ENCODE data around the gene ETV3L. TPM values are rescaled to one million over a fixed set of nuclear protein-coding genes. Genes with fewer than 3 reads are reported as not detected.

ETV3L gene
- total RNA-seq, 1 donor from 2014 or later = not detected

DNA sequence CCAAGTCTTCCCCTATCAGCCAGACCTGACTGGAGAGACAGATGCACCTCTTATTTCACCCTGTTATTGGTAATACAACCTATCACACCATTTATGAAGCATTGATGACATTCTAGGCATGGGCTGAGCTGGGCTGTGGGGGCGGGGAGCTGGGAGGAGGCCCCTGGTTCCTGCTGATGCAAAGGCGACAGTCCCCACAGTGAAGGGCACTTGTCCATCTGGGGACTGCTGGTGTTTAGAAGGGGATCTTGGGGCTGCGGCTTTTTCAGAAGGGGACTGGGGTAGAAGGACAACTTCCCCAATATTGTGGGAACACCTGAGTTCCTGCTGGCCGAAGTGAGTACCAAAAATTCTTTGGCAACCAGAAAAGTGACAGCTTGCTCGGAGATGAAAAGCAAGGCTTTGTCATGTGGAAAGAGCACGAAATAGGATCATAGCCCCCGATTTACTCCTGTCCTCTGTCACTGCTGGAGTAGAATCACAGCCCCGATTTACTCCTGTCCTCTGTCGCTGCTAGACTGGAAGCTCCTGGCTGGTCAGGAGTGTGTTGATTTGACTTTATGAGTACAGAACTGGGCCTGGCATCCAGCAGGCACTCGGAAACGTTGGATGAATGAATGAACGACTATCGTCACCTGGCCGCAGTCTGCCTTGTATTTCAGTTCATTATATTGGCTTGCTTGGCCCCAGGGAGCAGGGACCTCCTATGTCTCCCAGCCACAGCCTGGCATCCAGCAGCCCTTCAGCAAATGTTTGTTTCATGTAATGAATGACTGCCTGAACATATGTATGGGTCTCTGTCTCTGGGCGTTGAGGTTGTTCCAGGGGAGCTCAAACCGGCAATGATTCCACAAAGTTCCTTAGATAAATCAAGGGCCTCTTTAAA lies 16.5 kb upstream of the ETV3L start:
- H3K9me3 ChIP-seq (ENCODE audit: control insufficient read depth in 3 of 3, low read length in 3 of 3) = no peaks in the 10 kb centered on the region
- no peak overlapping the region for H3K9ac ChIP-seq (ENCODE audit: low read depth in 1 of 3, low read length in 3 of 3)
- no peak overlapping the region for H3K4me3 ChIP-seq (ENCODE audit: low read length in 3 of 3)
- H3K27me3 ChIP-seq (ENCODE audit: control insufficient read depth in 3 of 3, insufficient read depth in 3 of 3, low read length in 3 of 3) = peaks cover 9 to 31% (median 25%) of the 10 kb centered on the region in 3 donors
- no peaks in the 10 kb centered on the region for H3K36me3 ChIP-seq (ENCODE audit: control insufficient read depth in 3 of 3, insufficient read depth in 3 of 3, low read length in 3 of 3)
- peaks cover 0 to 4% (median 2%) of the 10 kb centered on the region in 3 donors for H3K4me1 ChIP-seq (ENCODE audit: control insufficient read depth in 3 of 3, insufficient read depth in 3 of 3, low read length in 3 of 3)
- no peak overlapping the region for H3K27ac ChIP-seq (ENCODE audit: low read depth, low read length)

DNA sequence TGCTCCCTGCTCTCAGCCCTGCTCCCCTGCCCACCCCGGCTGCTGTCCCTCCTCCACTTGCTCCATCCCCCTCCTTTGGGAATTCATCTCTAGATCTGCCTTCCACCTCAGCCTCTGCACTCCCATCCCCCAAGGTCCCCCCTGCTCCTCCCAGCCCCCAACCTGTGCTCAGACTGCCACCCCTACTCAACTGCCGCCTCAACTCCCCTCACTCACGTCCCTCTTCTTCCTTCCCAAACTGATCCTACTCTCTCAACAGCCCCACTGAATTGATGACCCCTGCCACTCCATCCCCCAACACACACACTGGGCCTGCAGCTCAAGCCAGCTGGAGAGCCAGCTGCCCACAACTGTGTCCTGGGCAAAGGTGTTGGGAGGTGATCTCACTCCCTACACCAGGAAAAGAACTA lies 15.8 kb upstream of the ETV3L start:
- Histone ChIP-seq H3K27ac (ENCODE audit: low read depth, low read length) (no peak overlapping the region), H3K27me3 (ENCODE audit: control insufficient read depth in 3 of 3, insufficient read depth in 3 of 3, low read length in 3 of 3) (peaks cover 9 to 31% (median 25%) of the 10 kb centered on the region in 3 donors)

DNA sequence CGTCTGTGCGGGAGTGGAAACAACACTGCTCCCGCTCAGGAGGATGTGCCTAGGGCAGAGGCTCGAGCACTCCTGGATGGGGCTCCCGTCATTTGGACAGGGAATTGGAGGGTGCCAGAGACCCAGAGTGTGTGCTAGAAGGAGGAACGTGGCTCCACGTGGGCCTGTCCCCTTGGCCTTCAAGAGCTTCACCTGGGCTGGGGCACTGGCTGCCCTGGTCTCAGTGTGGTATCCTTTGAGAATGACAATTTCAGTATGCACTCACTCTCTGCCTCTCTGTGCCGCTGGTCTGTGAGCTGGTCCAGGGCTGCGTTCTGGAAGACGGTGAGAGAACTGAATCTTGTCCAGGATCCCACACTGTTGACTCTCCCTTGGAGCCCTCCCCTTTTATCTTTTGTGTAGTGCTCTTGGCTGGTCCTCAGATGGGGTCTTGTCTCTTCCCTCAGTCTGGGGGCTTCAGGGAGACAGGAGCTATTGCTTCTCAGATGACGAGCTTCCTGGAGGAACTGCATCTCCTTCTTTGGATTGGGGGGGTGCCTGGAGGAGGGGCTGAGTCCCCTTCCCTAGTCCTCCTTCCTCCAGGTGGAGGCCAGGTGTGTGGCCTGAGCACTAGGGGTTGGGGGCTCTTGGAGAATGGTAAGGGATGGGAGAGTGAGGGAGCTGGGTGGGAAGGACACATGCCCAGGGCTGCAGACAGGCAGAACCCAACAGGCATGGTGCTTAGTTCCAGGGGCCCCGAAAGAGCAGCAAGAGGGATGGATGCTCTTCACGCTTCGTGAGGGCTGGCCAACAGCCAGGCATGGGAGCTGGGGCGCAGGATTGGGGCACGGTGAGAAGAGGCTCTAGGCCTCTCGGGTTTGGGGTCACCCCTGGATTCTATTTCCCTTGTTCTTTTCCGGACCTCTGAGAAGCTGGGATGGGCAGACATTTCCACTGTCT lies 14.8 kb upstream of the ETV3L start:
- Histone ChIP-seq H3K9ac (ENCODE audit: low read depth in 1 of 3, low read length in 3 of 3) (no peak overlapping the region), H3K36me3 (ENCODE audit: control insufficient read depth in 3 of 3, insufficient read depth in 3 of 3, low read length in 3 of 3) (no peaks in the 10 kb centered on the region), H3K27ac (ENCODE audit: low read depth, low read length) (no peak overlapping the region), H3K4me1 (ENCODE audit: control insufficient read depth in 3 of 3, insufficient read depth in 3 of 3, low read length in 3 of 3) (peaks cover 0 to 9% (median 2%) of the 10 kb centered on the region in 3 donors), H3K4me3 (ENCODE audit: low read length in 3 of 3) (no peak overlapping the region), H3K27me3 (ENCODE audit: control insufficient read depth in 3 of 3, insufficient read depth in 3 of 3, low read length in 3 of 3) (peaks cover 9 to 35% (median 28%) of the 10 kb centered on the region in 3 donors), H3K9me3 (ENCODE audit: control insufficient read depth in 3 of 3, low read length in 3 of 3) (no peaks in the 10 kb centered on the region)

More for the DNA sequence above, 15.8 kb upstream of the ETV3L start:
- no peaks in the 10 kb centered on the region for H3K9me3 ChIP-seq (ENCODE audit: control insufficient read depth in 3 of 3, low read length in 3 of 3)
- H3K36me3 ChIP-seq (ENCODE audit: control insufficient read depth in 3 of 3, insufficient read depth in 3 of 3, low read length in 3 of 3) = no peaks in the 10 kb centered on the region
- H3K9ac ChIP-seq (ENCODE audit: low read depth in 1 of 3, low read length in 3 of 3) = no peak overlapping the region
- H3K4me3 ChIP-seq (ENCODE audit: low read length in 3 of 3) = no peak overlapping the region
- peaks cover 0 to 4% (median 2%) of the 10 kb centered on the region in 3 donors for H3K4me1 ChIP-seq (ENCODE audit: control insufficient read depth in 3 of 3, insufficient read depth in 3 of 3, low read length in 3 of 3)

DNA sequence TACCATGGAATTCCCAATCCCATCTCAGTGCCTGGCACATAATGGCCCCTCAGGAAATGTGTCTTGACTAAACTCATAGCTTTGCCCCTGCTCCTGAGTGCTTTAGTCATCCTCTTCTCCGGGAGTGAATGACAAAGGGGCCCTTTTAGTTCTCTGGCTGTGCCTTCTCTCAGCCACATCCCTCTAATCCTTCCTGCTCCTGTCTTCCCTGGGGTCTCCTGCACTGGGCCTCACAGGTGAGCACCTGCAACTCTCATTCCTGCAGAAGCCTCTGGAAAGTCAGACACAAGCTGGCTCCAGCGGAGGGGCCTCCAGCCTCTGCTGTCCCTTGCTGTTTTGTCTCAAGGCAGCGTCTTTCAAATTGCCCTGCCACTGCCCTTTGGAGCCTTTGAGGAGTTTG lies 14.0 kb upstream of the ETV3L start:
- no peak overlapping the region for H3K4me3 ChIP-seq (ENCODE audit: low read length in 3 of 3)
- H3K9me3 ChIP-seq (ENCODE audit: control insufficient read depth in 3 of 3, low read length in 3 of 3) = no peaks in the 10 kb centered on the region
- peaks cover 0 to 9% (median 2%) of the 10 kb centered on the region in 3 donors for H3K4me1 ChIP-seq (ENCODE audit: control insufficient read depth in 3 of 3, insufficient read depth in 3 of 3, low read length in 3 of 3)
- no peak overlapping the region for H3K9ac ChIP-seq (ENCODE audit: low read depth in 1 of 3, low read length in 3 of 3)
- no peaks in the 10 kb centered on the region for H3K36me3 ChIP-seq (ENCODE audit: control insufficient read depth in 3 of 3, insufficient read depth in 3 of 3, low read length in 3 of 3)
- H3K27me3 ChIP-seq (ENCODE audit: control insufficient read depth in 3 of 3, insufficient read depth in 3 of 3, low read length in 3 of 3) = peaks cover 11 to 41% (median 36%) of the 10 kb centered on the region in 3 donors
- H3K27ac ChIP-seq (ENCODE audit: low read depth, low read length) = no peak overlapping the region

DNA sequence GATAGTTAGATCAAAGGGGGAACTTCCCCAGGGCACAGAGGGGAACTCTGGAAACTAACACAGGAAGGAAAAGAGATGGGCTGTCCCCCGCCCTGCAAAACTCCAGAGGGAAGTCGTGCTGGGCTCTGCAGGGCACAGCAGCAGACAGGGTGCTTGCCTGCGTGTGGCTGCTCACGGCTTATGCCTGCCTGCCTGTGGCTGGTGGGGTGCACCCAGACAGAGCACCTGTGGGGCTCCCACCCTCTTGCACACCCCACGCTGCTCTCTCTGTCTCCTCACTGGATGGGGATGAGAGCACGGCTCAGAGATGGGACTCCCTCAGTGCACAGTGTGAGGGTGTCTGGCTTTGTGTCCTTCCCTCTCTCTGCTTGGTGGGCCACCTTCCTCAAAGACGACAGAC lies 13.5 kb upstream of the ETV3L start:
- Histone ChIP-seq H3K36me3 (ENCODE audit: control insufficient read depth in 3 of 3, insufficient read depth in 3 of 3, low read length in 3 of 3) (no peaks in the 10 kb centered on the region), H3K4me3 (ENCODE audit: low read length in 3 of 3) (no peak overlapping the region), H3K9ac (ENCODE audit: low read depth in 1 of 3, low read length in 3 of 3) (no peak overlapping the region), H3K9me3 (ENCODE audit: control insufficient read depth in 3 of 3, low read length in 3 of 3) (no peaks in the 10 kb centered on the region), H3K27ac (ENCODE audit: low read depth, low read length) (no peak overlapping the region), H3K27me3 (ENCODE audit: control insufficient read depth in 3 of 3, insufficient read depth in 3 of 3, low read length in 3 of 3) (peaks cover 17 to 46% (median 40%) of the 10 kb centered on the region in 3 donors), H3K4me1 (ENCODE audit: control insufficient read depth in 3 of 3, insufficient read depth in 3 of 3, low read length in 3 of 3) (peaks cover 0 to 9% (median 2%) of the 10 kb centered on the region in 3 donors)

DNA sequence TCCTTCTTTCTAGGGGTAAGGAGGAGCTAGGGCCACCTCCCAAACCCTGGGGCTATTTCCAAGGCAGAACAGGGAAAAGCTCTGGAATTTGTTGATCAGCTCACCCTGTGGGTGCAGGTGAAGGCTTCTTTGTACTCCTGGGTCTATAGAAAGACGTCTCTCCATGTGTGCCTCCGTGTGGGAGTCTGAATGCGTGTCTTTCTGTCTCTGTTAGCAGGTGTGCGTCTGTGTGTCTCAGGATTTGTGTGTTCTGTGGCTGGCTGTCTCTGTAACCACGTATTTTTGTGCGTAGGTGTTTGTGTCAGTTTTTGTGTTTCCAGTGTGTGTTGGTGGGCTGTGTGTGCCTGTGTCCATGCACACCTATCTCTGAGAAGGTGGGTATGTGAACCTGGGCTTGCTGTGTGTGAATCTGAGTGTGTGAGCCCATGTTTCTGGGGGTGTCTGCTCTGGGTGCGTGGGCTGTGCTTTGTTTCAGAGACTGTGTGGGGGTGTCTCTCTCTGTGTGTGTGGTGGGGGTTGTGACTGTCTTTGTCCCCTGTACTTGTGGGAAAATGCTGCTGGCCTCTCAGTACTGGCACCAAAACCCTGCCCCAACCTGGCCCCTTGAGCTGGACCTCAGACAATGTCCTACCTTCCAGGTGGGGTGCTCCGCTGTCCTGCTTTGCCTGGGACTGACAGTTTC lies 12.7 kb upstream of the ETV3L start:
- H3K4me1 ChIP-seq (ENCODE audit: control insufficient read depth in 3 of 3, insufficient read depth in 3 of 3, low read length in 3 of 3) = peaks cover 0 to 9% (median 0%) of the 10 kb centered on the region in 3 donors
- peaks cover 25 to 54% (median 48%) of the 10 kb centered on the region in 3 donors for H3K27me3 ChIP-seq (ENCODE audit: control insufficient read depth in 3 of 3, insufficient read depth in 3 of 3, low read length in 3 of 3)
- H3K9me3 ChIP-seq (ENCODE audit: control insufficient read depth in 3 of 3, low read length in 3 of 3) = no peaks in the 10 kb centered on the region
- no peak overlapping the region for H3K9ac ChIP-seq (ENCODE audit: low read depth in 1 of 3, low read length in 3 of 3)
- H3K4me3 ChIP-seq (ENCODE audit: low read length in 3 of 3) = no peak overlapping the region
- no peak overlapping the region for H3K27ac ChIP-seq (ENCODE audit: low read depth, low read length)
- H3K36me3 ChIP-seq (ENCODE audit: control insufficient read depth in 3 of 3, insufficient read depth in 3 of 3, low read length in 3 of 3) = no peaks in the 10 kb centered on the region

DNA sequence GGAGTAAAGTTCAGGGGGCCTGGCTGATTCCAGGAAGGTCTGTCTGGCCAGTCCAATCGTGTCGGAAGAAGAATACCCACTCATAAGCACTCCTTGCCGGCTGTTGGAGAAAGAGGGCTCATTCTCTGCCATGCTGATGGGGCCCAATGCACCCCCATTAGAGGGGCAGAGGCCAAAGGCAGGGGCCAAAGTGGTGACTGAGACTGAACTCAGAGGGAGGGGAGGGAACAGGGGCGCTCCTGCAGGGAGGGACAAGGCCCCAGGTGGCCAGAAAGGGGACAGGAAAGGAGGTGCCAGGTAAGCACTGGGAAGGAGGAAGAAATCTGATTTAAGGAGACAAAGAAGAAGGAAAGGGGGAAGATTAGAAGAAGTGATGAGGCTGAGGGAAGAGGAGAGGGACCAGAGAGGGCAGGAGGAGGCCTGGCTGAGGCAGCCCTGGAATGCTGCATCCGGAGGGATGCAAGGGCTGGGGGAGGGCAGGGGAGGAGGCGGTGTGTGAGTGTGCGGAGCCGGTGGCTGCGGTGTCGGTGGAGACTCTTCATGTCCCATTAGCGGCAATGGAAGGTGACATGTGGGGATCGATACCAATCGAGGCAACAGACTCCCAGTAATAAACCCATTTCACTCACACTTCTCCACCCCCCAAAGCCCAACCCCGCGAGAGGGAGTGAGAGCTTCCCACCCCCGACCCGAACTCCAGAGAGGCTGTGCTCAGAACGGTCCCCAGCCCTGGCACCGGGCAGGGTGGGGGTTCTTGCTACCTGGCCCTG lies 12.0 kb upstream of the ETV3L start:
- H3K9ac ChIP-seq (ENCODE audit: low read depth in 1 of 3, low read length in 3 of 3) = no peak overlapping the region
- no peaks in the 10 kb centered on the region for H3K9me3 ChIP-seq (ENCODE audit: control insufficient read depth in 3 of 3, low read length in 3 of 3)
- peaks cover 0 to 9% (median 0%) of the 10 kb centered on the region in 3 donors for H3K4me1 ChIP-seq (ENCODE audit: control insufficient read depth in 3 of 3, insufficient read depth in 3 of 3, low read length in 3 of 3)
- no peaks in the 10 kb centered on the region for H3K36me3 ChIP-seq (ENCODE audit: control insufficient read depth in 3 of 3, insufficient read depth in 3 of 3, low read length in 3 of 3)
- H3K27ac ChIP-seq (ENCODE audit: low read depth, low read length) = no peak overlapping the region
- H3K4me3 ChIP-seq (ENCODE audit: low read length in 3 of 3) = no peak overlapping the region
- H3K27me3 ChIP-seq (ENCODE audit: control insufficient read depth in 3 of 3, insufficient read depth in 3 of 3, low read length in 3 of 3) = peaks cover 32 to 62% (median 55%) of the 10 kb centered on the region in 3 donors

DNA sequence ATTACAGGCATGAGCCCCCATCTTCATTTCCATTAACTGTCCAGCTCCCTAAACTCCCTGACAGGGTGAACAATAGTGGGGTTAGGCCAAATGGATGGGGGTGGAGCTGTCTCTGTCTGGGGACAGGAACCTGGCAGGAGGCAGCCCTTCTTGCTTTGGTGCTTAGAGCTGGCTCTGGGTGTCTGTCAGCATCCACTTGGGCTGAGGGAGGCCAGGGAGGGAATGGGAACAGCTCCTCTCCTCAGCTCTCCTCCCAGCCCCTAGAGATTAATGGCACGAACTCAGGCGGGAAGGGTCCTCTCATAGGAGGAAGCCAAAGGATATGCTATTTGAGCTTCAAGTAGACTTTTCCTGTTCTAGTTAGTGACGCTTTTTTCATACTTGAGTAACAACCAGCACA lies 11.1 kb upstream of the ETV3L start:
- H3K9ac ChIP-seq (ENCODE audit: low read depth in 1 of 3, low read length in 3 of 3) = no peak overlapping the region
- H3K36me3 ChIP-seq (ENCODE audit: control insufficient read depth in 3 of 3, insufficient read depth in 3 of 3, low read length in 3 of 3) = no peaks in the 10 kb centered on the region
- H3K4me1 ChIP-seq (ENCODE audit: control insufficient read depth in 3 of 3, insufficient read depth in 3 of 3, low read length in 3 of 3) = peaks cover 0 to 9% (median 0%) of the 10 kb centered on the region in 3 donors
- peaks cover 33 to 64% (median 61%) of the 10 kb centered on the region in 3 donors for H3K27me3 ChIP-seq (ENCODE audit: control insufficient read depth in 3 of 3, insufficient read depth in 3 of 3, low read length in 3 of 3)
- H3K27ac ChIP-seq (ENCODE audit: low read depth, low read length) = no peak overlapping the region
- H3K9me3 ChIP-seq (ENCODE audit: control insufficient read depth in 3 of 3, low read length in 3 of 3) = no peaks in the 10 kb centered on the region
- H3K4me3 ChIP-seq (ENCODE audit: low read length in 3 of 3) = no peak overlapping the region

DNA sequence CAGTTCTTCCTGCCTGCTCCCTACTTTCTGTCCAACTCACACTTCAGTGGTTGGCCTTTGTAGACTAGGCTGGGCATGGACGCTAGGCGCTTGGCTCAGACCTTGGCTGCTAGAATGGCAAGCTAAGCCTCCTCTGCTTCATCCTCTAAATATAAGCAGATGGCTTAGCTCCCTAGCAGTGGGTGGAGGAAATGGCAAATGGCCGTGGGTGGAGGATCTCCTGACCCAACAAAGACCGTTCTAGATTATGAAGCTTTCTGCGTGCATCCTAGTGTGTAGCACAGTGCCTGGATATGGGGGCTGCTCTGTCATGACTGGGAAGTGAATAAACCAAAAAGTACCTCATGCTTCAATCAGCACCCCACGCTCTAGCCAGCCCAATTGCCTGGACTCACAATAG lies 10.4 kb upstream of the ETV3L start:
- Histone ChIP-seq H3K4me3 (ENCODE audit: low read length in 3 of 3) (no peak overlapping the region), H3K4me1 (ENCODE audit: control insufficient read depth in 3 of 3, insufficient read depth in 3 of 3, low read length in 3 of 3) (peaks cover 0 to 9% (median 0%) of the 10 kb centered on the region in 3 donors), H3K9me3 (ENCODE audit: control insufficient read depth in 3 of 3, low read length in 3 of 3) (no peaks in the 10 kb centered on the region), H3K27me3 (ENCODE audit: control insufficient read depth in 3 of 3, insufficient read depth in 3 of 3, low read length in 3 of 3) (peaks cover 35 to 67% (median 67%) of the 10 kb centered on the region in 3 donors), H3K27ac (ENCODE audit: low read depth, low read length) (no peak overlapping the region), H3K36me3 (ENCODE audit: control insufficient read depth in 3 of 3, insufficient read depth in 3 of 3, low read length in 3 of 3) (no peaks in the 10 kb centered on the region), H3K9ac (ENCODE audit: low read depth in 1 of 3, low read length in 3 of 3) (no peak overlapping the region)

Data from skeletal muscle tissue (tissue), 4 donors.